Stimulated activated CD8-positive, alpha-beta memory T cell treated with anti-CD3 and anti-CD28 coated beads, Interleukin-12 subunit alpha, Interleukin-12 subunit beta, amount 100 ng/mL, for 1 hour (primary cell): Measurements from ENCODE around the gene UCP1.

Experiments used
- DNase-seq: peaks from one replicate; pipeline ENCODE4 v3.0.0-alpha.2; 2020; ENCODE audit warnings: low read depth

Gene UCP1, protein sequence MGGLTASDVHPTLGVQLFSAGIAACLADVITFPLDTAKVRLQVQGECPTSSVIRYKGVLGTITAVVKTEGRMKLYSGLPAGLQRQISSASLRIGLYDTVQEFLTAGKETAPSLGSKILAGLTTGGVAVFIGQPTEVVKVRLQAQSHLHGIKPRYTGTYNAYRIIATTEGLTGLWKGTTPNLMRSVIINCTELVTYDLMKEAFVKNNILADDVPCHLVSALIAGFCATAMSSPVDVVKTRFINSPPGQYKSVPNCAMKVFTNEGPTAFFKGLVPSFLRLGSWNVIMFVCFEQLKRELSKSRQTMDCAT

DNA sequence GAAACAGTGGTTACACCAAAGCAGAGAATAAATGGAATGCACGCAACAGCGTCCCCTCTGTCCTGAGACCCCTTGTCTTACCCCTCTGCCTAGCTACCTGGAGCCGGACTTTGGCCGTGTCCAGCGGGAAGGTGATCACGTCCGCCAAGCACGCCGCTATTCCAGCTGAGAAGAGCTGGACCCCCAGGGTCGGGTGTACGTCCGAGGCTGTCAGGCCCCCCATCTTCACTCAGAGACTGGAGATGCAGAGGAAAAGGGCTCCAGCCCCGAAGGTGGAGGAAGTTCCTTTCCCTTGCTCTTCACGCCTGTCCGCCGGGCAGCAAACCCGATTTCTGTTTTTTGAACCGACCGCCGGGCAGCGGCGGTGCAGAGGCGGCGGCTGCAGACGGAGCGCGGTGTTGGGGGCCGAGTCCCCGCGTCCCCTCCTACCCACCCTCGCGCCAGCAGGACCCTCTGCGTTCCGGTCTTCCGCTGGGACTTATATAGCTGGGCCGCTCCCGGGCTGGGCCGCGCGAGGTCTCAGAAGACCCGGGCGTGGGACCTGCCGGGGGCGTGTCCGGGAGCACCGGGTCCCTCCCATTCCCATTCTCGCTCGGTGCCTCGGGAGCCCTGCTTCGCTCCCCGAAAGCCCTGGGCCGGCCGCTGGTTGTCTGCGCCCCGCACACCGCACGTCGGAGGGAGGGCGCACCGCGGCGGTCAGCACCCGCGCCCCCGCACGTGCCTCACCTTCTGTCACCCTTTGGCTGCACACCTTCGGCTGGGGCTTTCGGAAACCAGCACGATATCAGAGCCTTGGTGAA lies at the start of gene UCP1:
Gene UCP1 (minus strand): TSS at position 455 of the 800 bp plus-strand sequence. CDS start 232 bp downstream, at position 223.
- DNase-seq: no peak

DNA sequence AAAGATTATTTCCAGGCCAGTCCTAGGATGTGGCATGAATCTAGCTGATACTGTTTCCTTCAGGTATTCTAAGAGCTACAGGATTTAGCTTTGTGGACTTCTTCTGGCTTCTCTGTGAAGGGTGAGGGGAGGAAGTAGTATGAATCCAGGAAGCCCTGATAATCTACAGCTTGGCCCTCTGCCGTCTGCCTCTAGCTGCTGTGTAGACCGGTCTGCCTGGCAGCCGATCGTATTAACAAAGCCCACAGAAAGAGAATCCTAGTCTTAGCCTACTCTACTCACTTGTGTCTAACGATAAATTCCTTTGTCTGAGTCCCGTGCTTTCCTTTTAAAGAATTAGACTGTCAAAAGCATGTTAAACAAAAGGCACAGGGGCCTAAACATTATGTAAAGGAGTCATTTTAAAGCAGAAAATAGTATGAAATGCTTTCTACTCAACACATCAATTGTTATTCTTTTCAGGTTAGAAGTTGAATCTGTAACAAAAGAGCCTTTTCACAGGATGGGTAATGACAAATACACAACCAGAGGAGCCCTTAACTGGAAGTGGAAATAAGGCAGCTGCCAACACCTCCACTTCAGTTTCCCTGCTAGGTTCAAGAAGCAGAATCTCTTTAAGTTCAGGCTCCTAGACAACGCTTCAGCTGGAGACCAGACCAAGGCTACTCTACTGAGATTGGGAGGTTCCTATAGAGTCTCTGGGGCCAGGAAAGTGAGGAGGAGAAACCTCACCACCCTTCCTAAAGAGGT lies 48.9 kb upstream of the UCP1 start:
- DNase-seq: no peak

DNA sequence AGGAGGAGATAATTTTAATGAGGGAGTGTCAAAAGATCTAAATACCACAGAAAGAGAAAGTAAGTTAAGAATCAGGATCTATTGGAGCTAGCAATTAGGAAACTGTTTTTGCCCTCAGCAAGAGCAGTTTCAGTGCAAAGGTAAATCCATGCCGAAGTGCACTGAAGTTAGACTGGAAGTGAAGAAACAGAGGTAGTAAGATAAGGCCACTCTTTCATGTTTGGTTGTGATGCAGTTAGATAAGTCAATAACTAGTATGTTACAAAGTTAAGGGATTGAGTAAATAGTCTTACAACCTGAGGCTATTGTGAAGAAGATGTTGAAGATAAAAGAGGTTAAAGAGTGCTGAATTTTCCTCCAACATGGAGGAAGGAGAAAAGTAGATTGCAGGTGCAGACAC lies 46.7 kb upstream of the UCP1 start:
- no peak for DNase-seq

DNA sequence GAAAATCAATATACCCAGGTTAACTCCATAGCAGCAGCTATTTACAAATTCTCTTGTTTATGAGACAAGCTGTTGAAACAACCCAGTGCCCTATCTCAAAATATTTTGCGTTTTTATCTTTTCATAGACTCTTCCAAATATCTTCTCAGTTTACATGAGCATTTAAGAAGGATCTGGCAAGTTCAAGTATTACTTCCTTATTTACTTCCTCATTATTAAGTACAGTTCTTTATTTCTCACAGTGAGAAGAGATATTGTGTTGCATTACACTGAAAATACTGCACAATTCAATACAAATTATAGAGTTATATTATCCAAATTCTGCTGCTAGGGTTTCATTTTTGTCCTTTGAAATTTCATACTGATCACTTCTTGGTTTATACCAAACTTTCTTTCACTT lies 43.6 kb upstream of the UCP1 start:
- DNase-seq: no peak

DNA sequence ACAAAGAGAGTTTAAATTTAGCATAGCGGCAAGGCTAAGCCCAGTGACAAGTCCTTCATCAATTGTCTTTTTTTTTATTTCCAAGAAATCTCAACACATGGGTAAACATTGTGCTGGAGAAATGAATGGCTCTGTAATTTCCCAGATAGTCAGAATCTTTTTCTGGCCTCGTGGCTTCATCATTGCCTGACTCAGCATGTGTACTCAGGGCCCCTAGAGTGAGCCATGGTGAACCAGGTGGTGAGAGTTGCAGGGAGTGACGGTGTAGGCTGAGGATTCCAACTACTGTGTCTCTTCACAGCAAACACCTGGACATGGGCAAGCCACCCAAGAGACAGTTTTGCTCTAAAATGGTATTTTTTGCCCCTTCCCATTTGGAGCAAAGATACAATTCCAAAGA lies 43.1 kb upstream of the UCP1 start:
- DNase-seq: no peak

GRCh38 chr4:140609548-140610425 lies 41.0 kb upstream of the UCP1 start:
- DNase-seq: no peak

DNA sequence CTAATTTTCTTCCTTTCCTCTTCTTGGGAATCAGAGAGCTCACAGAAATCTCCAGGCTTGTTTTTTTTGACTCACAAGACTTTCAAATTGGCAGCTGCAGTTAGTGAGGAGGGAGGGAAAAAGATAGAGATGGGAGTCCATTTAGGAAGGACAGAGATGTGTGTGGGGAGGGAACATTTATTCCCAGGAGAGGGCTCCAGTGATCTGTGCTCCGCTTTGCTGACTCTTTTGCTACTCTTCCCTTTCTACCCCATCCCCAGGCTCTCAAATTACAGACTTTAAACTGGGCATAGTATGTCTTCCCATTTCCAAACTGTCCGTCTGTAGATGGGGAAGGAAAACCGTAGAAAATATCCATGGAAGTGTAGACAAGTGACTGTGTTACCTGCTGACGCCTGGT lies 39.1 kb upstream of the UCP1 start:
- no peak for DNase-seq

DNA sequence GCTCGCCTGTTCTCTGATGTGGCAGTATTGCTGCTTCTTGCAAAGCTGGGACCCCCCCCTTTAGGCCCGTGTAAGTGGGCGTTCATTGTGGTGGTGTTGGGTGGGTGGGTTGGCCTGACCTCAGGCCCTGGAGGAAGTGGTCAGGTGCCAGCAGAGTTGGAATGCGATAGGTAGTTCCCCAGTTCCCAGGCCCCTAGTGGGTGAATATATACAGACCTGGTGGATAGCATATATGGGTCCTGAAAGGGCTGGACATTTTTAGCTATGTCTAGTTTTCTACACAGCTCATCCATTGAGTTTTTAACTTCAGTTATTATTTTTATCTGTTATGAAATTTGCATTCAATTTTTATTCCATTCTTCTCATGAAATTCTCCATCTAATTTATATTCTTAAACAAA lies 35.8 kb upstream of the UCP1 start:
- no peak for DNase-seq

GRCh38 chr4:140603286-140603685 lies 34.5 kb upstream of the UCP1 start:
- DNase-seq: no peak

GRCh38 chr4:140602714-140603113 lies 34.0 kb upstream of the UCP1 start:
- no peak for DNase-seq

- no peak for DNase-seq
These were observed 31.6 kb upstream of the UCP1 start for GRCh38 chr4:140600408-140600807.

DNA sequence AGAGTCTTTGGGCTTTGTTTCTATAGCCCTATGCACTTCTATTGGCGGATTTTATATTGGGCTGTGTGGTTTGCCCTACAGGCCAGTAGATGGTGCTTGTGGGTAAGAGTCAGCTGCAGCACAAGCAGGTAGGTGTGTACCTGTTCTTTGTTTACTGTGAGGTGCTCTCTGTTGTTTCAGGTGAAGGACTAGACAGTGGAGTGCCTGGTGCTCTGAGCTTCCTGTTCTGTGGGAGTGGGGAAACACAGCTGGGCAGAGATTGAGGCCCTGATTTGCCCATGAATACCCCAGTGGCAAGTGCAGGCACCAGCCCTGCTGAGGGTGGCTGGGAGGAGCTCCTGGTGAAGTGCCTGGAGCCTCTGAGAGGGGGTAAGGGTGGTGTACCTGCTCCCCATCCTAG lies 26.3 kb upstream of the UCP1 start:
- no peak for DNase-seq

- DNase-seq: no peak
These were observed 15.7 kb upstream of the UCP1 start for GRCh38 chr4:140584439-140584838.

DNA sequence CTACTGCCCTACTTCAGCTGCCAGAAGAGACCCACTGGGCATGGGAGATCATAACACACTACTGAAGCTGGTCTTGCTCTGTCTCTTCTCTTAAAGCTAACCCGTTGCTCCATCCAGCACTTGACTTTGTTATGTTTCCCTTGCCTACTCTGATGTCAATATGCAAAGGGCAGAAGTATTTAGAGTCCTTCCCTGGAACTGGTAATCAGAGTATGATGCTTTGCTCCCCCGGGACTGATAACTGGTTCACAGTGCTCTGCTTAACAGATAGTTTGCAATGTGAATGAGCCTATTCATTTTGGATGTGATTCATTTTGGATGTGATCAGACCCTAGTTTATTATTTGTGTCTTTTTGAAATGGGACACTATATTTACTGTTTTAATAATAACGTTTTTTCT lies 12.3 kb upstream of the UCP1 start:
- DNase-seq: no peak

DNA sequence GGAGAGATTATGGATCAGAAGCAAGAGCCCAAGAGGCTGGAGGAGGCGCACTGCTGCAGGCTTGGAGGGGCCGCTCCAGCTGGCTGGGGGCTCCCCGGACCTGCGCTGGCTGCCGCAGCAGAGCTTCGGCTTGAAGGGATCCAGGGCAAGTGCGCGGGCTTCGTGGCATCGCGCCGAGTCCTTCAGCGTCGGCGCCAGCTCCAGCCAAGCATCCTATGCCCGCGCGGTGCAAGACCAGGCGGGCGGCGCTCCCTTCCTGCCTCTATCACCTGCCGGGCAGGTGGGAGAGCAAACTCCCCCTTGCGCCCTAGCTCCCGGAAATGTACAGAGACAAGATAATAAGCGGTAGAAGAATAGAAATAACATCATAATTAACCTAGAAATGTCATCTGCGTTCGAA lies 10.5 kb upstream of the UCP1 start:
- DNase-seq: no peak

DNA sequence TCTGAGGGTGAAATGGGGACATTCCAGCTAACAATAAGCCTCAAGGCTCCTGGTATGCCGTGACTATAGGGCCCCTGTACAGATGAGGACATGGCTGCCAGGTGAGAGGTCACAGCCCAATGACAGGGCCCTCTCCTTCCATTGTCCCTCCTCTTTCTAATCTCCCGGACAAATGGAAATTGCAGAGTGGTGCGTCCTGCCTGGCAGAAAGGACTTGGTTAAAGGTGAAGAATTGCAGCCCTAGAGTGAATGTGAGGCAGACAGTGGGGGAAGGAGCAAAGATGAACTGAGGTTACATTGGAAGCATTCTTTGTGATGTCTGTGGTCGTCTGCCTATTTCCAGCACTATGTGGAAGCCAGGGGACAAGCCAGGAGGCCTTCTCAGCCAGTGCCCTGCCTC lies 6.7 kb upstream of the UCP1 start:
- DNase-seq: no peak

DNA sequence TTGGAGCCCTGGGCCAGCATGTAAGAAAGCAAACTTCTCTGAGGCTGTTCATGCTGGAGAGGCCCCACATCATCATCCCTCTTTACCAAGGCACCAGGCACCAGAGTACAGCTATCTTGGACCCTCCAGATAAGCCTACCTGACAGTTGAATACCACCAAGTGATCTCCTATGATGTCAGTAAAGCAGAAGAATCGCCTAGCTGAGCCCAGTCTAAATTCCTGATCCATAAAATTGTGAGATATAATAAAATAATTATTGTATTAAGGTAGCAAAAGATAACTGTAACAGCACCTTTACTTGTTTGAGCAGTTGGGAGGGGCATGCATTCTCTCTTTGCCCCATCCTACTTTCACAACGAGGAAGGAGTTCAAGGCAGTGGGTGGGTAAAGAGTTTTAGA lies 2.9 kb upstream of the UCP1 start:
- no peak for DNase-seq

GRCh38 chr4:140569307-140569638 lies 512 bp upstream of the UCP1 start:
- no peak for DNase-seq

DNA sequence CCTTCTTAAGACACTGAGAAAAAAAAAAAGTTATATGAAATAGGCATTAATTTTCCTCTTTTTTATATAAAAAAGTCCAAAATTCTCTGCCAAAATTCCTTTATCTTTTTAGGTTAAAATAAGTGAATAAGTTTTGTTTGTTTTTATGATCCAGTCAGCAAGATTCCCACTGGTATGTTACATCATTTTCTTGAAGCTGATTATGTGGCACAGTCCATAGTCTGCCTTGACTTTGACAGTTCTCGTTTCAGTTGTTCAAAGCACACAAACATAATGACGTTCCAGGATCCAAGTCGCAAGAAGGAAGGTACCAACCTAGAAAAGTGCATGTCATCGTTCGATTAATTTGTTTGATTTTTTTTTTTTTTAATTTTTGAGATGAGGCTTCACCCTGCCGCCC lies 9.1 kb downstream of the UCP1 start:
- no peak for DNase-seq

- no peak for DNase-seq
These were observed 10.8 kb downstream of the UCP1 start for GRCh38 chr4:140557831-140558435.

DNA sequence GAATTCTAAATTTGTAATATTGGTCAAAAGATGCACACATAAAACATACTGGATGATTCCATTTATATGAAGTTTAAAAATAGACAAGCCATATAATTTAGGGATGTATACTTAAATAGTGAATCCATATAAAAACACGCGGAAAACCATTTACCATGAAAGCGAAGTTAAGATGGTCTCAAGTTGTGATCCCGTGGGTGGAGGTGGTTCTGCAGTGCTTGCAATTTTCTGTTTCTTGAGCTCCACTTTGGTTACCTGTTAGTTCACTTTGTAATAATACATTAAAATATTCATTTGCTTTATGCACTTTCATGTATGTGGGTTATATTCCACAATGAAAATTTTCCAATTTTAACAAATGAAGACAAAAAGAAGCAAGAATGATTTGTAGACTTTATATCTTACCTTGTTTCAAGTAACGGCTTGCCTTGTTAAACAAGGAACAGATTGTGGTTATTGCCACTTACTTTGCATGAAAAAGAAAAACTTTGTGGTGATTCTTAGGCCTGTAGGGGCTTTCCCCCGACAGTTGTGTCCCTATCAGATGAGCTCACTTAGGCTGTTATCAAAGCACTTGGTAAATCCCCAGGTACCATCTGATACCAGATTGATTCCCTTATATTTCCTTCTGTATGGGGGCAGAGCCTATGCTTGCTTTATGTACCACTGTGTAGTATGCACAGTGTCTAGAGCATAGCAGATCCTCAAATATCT lies 12.2 kb downstream of the UCP1 start:
- DNase-seq: no peak
